HuH-7 (cell line): ENCODE results near the gene CHIT1.
"Not testable (repeated sequence)": the region's sequence is repeated elsewhere in the genome, so short reads cannot be mapped to it uniquely, and the experiment has no call there.

Experiments used
- DNase-seq: peaks from one replicate; pipeline ENCODE4 v3.0.0; 2011; ENCODE audit warnings: low spot score

Gene CHIT1

GRCh38 chr1:203265541-203265940, 36.1 kb upstream of the CHIT1 start:
- DNase-seq = no peak

GRCh38 chr1:203264052-203264501, 34.6 kb upstream of the CHIT1 start:
- DNase-seq = no peak

- DNase-seq = no peak
Measured at GRCh38 chr1:203263496-203263895, 34.0 kb upstream of the CHIT1 start.

DNA sequence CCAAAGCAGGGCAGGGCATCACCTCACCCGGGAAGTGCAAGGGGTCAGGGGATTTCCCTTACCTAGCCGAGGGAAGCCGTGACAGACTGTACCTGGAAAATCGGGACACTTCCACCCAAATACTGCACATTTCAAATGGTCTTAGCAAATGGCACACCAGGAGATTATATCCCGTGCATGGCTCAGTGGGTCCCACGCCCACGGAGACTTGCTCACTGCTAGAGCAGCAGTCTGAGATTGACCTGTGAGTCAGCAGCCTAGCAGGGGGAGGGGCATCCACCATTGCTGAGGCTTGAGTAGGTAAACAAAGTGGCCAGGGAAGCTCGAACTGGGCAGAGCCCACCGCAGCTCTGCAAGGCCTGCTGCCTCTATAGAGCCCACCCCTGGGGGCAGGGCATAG, 27.2 kb upstream of the CHIT1 start:
- DNase-seq = not testable (repeated sequence)

DNA sequence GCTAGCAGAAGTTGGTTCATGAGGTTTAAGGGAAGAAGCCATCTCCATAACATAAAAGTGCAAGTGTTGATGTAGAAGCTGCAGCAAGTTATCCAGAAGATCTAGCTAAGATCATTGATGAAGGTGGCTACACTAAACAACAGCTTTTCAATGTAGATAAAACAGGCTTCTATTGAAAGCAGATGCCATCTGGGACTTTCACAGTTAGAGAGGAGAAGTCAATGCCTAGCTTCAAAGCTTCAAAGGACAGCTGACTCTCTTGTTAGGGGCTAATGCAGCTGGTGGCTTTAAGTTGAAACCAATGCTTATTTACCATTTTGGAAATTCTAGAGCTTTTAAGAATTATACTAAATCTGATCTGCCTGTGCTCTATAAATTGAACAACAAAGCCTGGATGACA, 25.3 kb upstream of the CHIT1 start:
- DNase-seq = not testable (repeated sequence)

GRCh38 chr1:203252678-203253077, 23.2 kb upstream of the CHIT1 start:
- DNase-seq = no peak

DNA sequence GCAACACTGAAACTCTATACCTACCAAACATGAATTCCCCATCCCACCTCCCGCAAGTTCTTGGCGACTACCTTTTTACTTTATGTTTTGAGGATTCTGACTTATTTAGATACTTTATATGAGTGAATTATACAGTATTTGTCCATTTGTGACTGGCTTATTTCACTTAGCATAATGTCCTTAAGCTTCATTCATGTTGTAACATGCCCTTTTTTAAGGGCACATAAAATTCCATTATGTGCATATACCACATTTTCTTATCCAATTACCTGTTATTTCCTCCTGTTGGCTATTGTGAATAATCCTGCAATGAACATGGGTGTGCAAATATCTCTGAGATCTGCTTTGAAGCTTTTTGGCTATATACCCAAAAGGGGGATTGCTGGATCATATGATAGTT, 22.0 kb upstream of the CHIT1 start:
- no peak for DNase-seq

DNA sequence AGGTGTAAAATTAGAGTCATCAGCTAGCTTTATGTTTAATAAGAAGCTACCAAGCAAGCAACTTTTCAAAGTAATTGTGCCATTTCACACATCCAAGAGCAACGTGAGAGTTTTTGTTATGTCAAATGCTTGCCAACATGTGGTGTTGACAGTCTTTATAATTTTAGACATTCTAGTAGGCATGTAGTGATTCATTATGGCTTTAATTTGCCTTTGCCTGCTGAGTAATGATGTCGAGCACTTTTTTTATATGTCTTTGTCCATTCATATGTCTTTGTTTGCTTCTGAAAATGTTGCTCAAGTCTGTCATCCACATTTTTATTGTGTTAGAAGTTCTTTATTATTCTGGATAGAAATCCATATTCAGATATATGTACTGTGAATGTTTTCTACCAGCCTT, 21.4 kb upstream of the CHIT1 start:
- DNase-seq = no peak

DNA sequence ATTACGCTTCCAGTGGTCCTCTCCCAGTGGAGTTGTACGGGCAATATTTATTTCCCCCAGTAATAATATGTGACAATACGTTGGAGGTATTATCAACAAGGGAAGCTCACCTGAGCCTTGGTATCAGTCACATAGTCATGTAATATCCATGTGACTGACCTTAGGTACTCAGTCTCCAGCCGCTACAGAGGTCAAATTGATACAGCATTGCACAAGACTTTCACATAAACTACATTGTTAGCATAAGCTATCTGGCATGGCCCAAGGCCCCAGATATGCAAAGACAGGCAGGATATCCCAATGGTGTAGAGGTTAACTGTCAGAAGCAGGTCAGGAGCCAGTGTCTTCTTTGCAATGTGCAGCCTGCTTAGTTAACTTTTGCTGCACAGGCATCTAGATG, 15.3 kb upstream of the CHIT1 start:
- peak; percentile 42 for DNase-seq

DNA sequence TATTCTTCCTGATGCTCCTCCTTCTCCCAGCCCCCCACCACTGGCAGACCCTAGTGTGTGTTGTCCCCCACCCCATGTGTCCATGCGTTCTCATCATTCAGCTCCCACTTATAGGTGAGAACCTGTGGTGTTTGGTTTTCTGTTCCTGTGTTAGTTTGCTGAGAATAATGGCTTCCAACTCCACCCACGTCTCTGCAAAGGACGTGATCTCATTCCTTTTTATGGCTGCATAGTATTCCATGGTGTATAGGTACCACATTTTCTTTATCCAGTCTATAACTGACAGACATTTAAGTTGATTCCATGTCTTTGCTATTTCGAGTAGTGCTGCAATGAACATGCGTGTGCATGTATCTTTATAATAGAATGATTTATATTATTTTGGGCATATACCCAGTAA, 12.2 kb upstream of the CHIT1 start:
- DNase-seq = not testable (repeated sequence)

GRCh38 chr1:203239526-203240305, 10.2 kb upstream of the CHIT1 start:
- DNase-seq = no peak

- DNase-seq = no peak
Measured at GRCh38 chr1:203239081-203239480, 9.6 kb upstream of the CHIT1 start.

GRCh38 chr1:203238535-203238934, 9.1 kb upstream of the CHIT1 start:
- DNase-seq = no peak

DNA sequence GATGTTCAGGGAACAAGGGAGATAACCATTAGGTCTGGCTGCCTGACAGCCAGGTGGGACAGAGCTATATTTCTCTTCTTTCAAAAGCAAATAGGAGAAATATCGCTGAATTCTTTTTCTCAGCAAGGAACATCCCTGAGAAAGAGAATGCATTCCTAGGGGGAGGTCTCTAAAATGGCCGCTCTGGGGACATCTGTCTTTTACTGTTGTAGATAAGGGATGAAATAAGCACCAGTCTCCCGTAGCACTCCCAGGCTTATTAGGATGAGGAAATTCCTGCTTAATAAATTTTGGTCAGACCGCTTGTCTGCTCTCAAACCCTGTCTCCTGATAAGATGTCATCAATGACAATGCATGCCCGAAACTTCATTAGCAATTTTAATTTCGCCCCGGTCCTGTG, 5.4 kb upstream of the CHIT1 start:
- DNase-seq = not testable (repeated sequence)

GRCh38 chr1:203228670-203229069, 803 bp downstream of the CHIT1 start:
- DNase-seq = no peak

- no peak for DNase-seq
Measured at GRCh38 chr1:203227371-203228083, 1.9 kb downstream of the CHIT1 start.

DNA sequence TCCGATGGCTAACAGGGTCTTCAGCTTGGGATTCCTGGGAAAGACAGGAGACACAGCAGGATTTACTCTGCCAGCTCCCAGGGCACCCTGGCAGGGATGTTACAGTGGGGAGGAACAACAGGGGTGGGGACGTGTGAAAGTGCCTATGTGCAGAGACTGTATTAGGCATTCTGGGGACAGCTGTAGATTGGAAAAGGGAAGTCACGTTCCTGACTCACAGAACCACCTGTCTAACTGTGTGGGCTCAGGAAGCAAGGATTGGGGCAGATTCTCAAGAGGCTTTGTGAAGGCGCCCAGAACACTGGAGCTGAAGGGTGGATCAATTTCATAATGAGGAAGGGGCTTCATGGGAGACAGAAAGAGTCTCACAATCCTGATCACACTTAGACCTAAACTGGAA, 4.4 kb downstream of the CHIT1 start:
- DNase-seq = no peak

DNA sequence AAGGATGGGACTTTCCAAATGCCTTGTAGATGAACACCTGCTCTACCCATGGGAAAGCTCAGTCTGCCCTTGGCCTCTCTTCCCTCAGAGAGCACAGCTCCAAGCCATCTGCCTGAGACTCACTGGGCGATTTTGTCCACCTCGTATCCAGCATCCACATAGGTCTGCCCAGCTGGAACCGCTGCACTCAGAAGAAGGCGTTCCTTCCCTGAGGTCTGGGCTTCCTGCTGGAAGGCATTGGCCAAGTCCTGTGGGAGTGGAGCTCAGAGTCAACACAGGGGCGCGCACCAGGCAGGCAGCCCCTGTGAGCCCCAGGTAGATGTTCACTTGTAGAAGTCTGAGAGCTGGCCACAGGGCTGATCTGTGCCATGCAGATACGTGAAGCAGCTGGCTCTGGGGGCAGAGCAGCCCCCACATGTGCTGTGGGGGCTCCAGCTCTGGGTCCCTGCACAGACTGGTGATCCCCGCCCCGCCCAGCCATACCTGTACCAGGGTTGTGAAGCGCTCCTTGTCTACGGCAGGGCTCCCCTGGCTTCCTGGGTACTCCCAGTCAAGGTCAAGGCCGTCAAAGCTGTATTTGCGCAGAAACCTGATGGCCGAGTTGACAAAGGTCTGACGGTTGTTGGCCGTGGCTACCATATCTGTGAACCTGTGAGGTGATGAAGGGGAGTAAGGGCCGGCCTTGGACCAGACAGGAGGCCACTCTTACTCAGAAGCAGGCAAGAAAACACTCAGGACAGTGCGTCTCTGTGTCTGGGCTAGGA, 6.3 kb downstream of the CHIT1 start:
- DNase-seq = no peak

GRCh38 chr1:203219934-203220333, 9.5 kb downstream of the CHIT1 start:
- DNase-seq = no peak

DNA sequence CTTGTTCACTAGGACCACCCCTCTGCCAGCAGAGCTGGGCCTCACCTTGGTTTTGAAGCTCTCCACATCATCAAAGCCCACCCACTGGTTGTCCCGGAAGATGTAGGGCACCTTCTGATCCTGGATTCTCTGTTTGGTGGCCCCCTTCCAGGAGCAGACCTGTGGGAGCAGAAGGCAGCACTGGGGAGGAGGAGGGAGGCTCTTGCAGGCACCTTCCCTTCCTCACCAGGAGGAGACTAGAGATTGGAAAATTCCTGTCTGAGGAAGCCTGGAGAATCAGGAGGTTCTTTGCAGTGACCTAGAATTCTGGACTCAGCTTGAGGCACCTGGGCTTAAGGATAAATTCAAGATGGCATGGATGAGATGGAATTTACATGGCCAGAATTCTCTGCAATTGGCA, 10.3 kb downstream of the CHIT1 start:
- DNase-seq = no peak

- DNase-seq = no peak
Measured at GRCh38 chr1:203217668-203218067, 11.8 kb downstream of the CHIT1 start.

DNA sequence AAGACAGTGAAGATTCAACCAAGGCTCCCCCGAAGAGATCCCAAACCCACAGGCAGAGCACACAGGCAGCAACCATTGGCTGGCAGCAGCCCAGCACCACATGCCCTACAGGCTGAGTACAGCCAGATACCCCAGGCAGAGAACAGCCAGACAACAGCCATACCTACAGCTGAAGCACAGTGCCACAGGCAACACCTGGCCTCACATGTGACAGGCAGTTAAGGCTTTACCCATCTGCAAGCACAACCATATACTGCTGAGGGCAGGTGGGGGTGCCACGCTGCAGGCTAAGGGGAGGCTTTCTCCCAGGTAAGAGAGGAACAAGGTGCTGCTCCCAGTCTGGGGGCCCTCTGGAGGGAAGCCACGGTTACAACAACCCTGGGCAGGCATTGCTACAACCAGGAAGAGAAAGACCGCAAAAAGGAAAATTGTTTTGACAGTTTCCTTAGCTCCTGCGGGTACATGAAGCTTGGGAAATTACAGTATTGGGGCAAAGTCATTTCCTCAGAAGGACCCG, 12.3 kb downstream of the CHIT1 start:
- no peak for DNase-seq
